ENCODE measurements around the gene CPEB1.
"Not testable (repeated sequence)": the region's sequence is repeated elsewhere in the genome, so short reads cannot be mapped to it uniquely, and the experiment has no call there.

Gene CPEB1

GRCh38 chr15:82540055-82540983 is 106.8 kb downstream of the CPEB1 start, which contains the start of gene RPS17:
Gene RPS17 (minus strand): TSS chr15:82540457. CDS start chr15:82540428, 29 bp downstream.
- no peak for DNase-seq

- DNase-seq, result no peak
Measured at GRCh38 chr15:82539691-82540054, 107.5 kb downstream of the CPEB1 start.

GRCh38 chr15:82538961-82539690 is 108.0 kb downstream of the CPEB1 start:
- no peak for DNase-seq

GRCh38 chr15:82537351-82537908 is 109.7 kb downstream of the CPEB1 start:
- DNase-seq, result no peak

- no peak for DNase-seq
Measured at GRCh38 chr15:82536409-82537350, 110.5 kb downstream of the CPEB1 start.

GRCh38 chr15:82535566-82536408 is 111.4 kb downstream of the CPEB1 start:
- DNase-seq, result no peak

GRCh38 chr15:82535151-82535550 is 112.0 kb downstream of the CPEB1 start:
- not testable (repeated sequence) for DNase-seq

- DNase-seq, result not testable (repeated sequence)
Measured at GRCh38 chr15:82534457-82534861, 112.7 kb downstream of the CPEB1 start.

- DNase-seq, result no peak
Measured at GRCh38 chr15:82533801-82534200, 113.4 kb downstream of the CPEB1 start.

GRCh38 chr15:82532991-82533481 is 114.1 kb downstream of the CPEB1 start:
- DNase-seq, result no peak

GRCh38 chr15:82532383-82532990 is 114.7 kb downstream of the CPEB1 start:
- no peak for DNase-seq

GRCh38 chr15:82531496-82532382 is 115.4 kb downstream of the CPEB1 start:
- DNase-seq, result no peak

- no peak for DNase-seq
Measured at GRCh38 chr15:82530606-82531379, 116.4 kb downstream of the CPEB1 start.

- DNase-seq, result no peak
Measured at GRCh38 chr15:82530006-82530405, 117.2 kb downstream of the CPEB1 start.

GRCh38 chr15:82513587-82513986 is 133.6 kb downstream of the CPEB1 start:
- DNase-seq, result not testable (repeated sequence)

- DNase-seq, result not testable (repeated sequence)
Measured at GRCh38 chr15:82507693-82508092, 139.5 kb downstream of the CPEB1 start.

GRCh38 chr15:82507087-82507486 is 140.1 kb downstream of the CPEB1 start:
- DNase-seq, result not testable (repeated sequence)

- not testable (repeated sequence) for DNase-seq
Measured at GRCh38 chr15:82505842-82506241, 141.3 kb downstream of the CPEB1 start.

GRCh38 chr15:82504074-82504473 is 143.1 kb downstream of the CPEB1 start:
- DNase-seq, result not testable (repeated sequence)
